ENCODE results near the gene PTPRS. TPM values are rescaled to one million over a fixed set of nuclear protein-coding genes. Genes with fewer than 3 reads are reported as not detected.

The PTPRS gene
- total and polyA plus RNA-seq, 2 donors (not counting 3 experiments of a cell fraction or from before 2014, with no cell fraction given): 10.1 to 16.1 TPM

DNA sequence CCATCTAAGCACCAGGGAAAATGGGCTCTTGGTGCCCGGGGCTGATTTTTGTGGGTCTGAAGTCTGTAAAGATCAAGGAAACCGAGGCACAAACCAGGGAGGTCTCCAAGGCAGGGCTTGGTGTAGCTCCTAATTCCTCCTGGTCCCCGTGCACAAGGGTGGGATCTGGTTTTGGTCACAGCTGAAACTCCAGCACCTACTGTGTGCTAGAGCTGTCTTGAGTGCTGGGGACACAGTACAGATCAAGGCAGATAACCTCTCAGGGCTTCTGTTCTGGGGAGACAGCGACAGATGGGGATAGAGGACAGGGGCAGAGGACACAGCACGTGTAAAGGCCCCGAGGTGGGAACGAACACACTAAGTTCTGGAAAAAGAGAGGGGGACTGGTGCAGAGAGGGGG lies 37.4 kb downstream of the PTPRS start:
- ChIA-PET CTCF (no interaction called here), POLR2A (no interaction called here)
- Histone ChIP-seq H3K4me3 (replicated peaks in 1 of 3; ENCODE audit: insufficient read depth in 1 of 3, low read depth in 1 of 3, low read length in 3 of 3) (no peak overlapping the region), H3K9ac (replicated peaks; ENCODE audit: extremely low read depth, insufficient read depth, low read length) (no peak overlapping the region), H2AFZ (ENCODE audit: low read depth, low read length) (no peak overlapping the region), H3K4me1 (ENCODE audit: control insufficient read depth, extremely low read depth, insufficient read depth, low read length) (no peaks in the 10 kb centered on the region), H3K36me3 (ENCODE audit: control insufficient read depth in 2 of 2, extremely low read depth in 1 of 2, insufficient read depth in 2 of 2, low read length in 2 of 2) (no peaks in the 10 kb centered on the region), H3K9me1 (replicated peaks; ENCODE audit: control insufficient read depth, extremely low read depth, insufficient read depth, low read length) (no peaks in the 10 kb centered on the region), H4K20me1 (replicated peaks; ENCODE audit: control insufficient read depth, extremely low read depth, insufficient read depth, low read length) (no peaks in the 10 kb centered on the region), H3K9me3 (replicated peaks; ENCODE audit: control insufficient read depth, insufficient read depth, low read length) (no peaks in the 10 kb centered on the region), H3K4me2 (ENCODE audit: insufficient read depth, low read length) (no peak overlapping the region), H3K27ac (ENCODE audit: insufficient read depth, low read depth, low read length) (no peak overlapping the region), H3K27me3 (ENCODE audit: control insufficient read depth in 2 of 2, insufficient read depth in 2 of 2, low read length in 2 of 2) (no peaks in the 10 kb centered on the region), H3K79me2 (ENCODE audit: control insufficient read depth, insufficient read depth, low read length) (no peaks in the 10 kb centered on the region)
- no TSS peak for BruUV-seq (replicated peaks)
- FAIRE-seq (no peak), DNase-seq (ENCODE audit: low read depth, low spot score) (no peak)
- dilution Hi-C loops (cut with MboI; ENCODE audit: extremely low pct_ligation_motif_present, low sequenced_read_pairs): no loop called here
- TF ChIP-seq EZH2 (IDR thresholded peaks at IDR 0.05; ENCODE audit: borderline replicate concordance, low read depth, low read length, severe bottlenecking): no peak
- no peak for TF ChIP-seq POLR2A (IDR thresholded peaks at IDR 0.05; ENCODE audit: low read depth, low read length)
- no peak for TF ChIP-seq JUN (IDR thresholded peaks at IDR 0.05; ENCODE audit: borderline replicate concordance, insufficient read depth, insufficient read length, low read depth)
- TF ChIP-seq, protein P1, sequence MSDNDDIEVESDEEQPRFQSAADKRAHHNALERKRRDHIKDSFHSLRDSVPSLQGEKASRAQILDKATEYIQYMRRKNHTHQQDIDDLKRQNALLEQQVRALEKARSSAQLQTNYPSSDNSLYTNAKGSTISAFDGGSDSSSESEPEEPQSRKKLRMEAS (IDR thresholded peaks at IDR 0.05; ENCODE audit: insufficient read depth, insufficient read length): no peak
- no peak for TF ChIP-seq MYC (IDR thresholded peaks at IDR 0.05; ENCODE audit: low read depth, low read length)
- TF ChIP-seq GATA2 (IDR thresholded peaks at IDR 0.05; ENCODE audit: insufficient read depth, insufficient read length, low read depth, low read length): no peak
- no peak for TF ChIP-seq FOS (IDR thresholded peaks at IDR 0.05; ENCODE audit: borderline replicate concordance, insufficient read depth, low read length)
- TF ChIP-seq CTCF (IDR thresholded peaks at IDR 0.05; ENCODE audit: extremely low read depth in 1 of 2, insufficient read depth in 1 of 2, low read depth in 1 of 2, low read length in 2 of 2): no peak
- TF ChIP-seq POLR2AphosphoS5 (IDR thresholded peaks at IDR 0.05; ENCODE audit: insufficient read depth, low read depth, low read length): no peak
- intact Hi-C loops (cut with micrococcal nuclease): no loop called here

Measured in endothelial cell of umbilical vein (primary cell).